PC-9 (cell line): Measurements from ENCODE around the gene MAK. TPM values are rescaled to one million over a fixed set of nuclear protein-coding genes. Genes with fewer than 3 reads are reported as not detected.
A peak's percentile ranks its signal among the peaks of the same experiment; 100 is the strongest.

Experiments
- BruUV-seq: library from RNA; stranded (reverse); fragments of 400-500 nt; replicated peaks from 2 replicates; lab custom pipeline; 2021; lab: Mats Ljungman, UMichigan
- CTCF ChIA-PET: fragments of 300-600 bp; sonication (Branson Sonifier 250); formaldehyde crosslinking; loops from one replicate; lab custom pipeline; 2022; ENCODE audit warnings: antibody characterized with exemption; lab: Charles Lee
- POLR2A ChIA-PET: fragments of 300-600 bp; sonication (Branson Sonifier 250); formaldehyde crosslinking; loops from one replicate; lab custom pipeline; 2022; ENCODE audit warnings: antibody characterized with exemption; ENCODE audit not compliant: unreplicated experiment; lab: Charles Lee
- DNase-seq, 2 experiments: peaks; one replicate each; pipeline versions ENCODE4 v3.0.0 to v3.0.0-alpha.2; 2015 to 2022; ENCODE audit warnings: mixed read lengths in 1 of 2
- H2AFZ ChIP-seq: fragments of 200-600 bp; sonication (generic); 2 replicates; pipeline ENCODE4 v1.8.1; 2017; ENCODE audit warnings: antibody characterized with exemption
- H3F3A ChIP-seq: fragments of 200-600 bp; sonication (generic); 2 replicates; pipeline ENCODE4 v1.8.1; 2017; ENCODE audit warnings: antibody characterized with exemption, mild to moderate bottlenecking, low read depth; ENCODE audit not compliant: insufficient read depth
- H3K27ac ChIP-seq: fragments of 200-600 bp; sonication (generic); 2 replicates; pipeline ENCODE4 v1.6.1; 2016; ENCODE audit warnings: mixed run types
- H3K27me3 ChIP-seq: fragments of 200-600 bp; sonication (generic); 2 replicates; pipeline ENCODE4 v1.6.1; 2016; ENCODE audit warnings: low read depth, mixed run types; ENCODE audit not compliant: insufficient read depth
- H3K36me3 ChIP-seq: fragments of 200-600 bp; sonication (generic); 2 replicates; pipeline ENCODE4 v1.6.1; 2016; ENCODE audit warnings: low read depth, mixed run types
- H3K4me1 ChIP-seq: fragments of 200-600 bp; sonication (generic); replicated peaks from 2 replicates; pipeline ENCODE4 v1.6.1; 2016; ENCODE audit warnings: mixed run types; ENCODE audit not compliant: insufficient read depth
- H3K4me2 ChIP-seq: fragments of 200-600 bp; sonication (generic); 2 replicates; pipeline ENCODE4 v1.6.1; 2017; ENCODE audit warnings: mixed run types
- H3K4me3 ChIP-seq: fragments of 200-600 bp; sonication (generic); 2 replicates; pipeline ENCODE4 v1.6.1; 2016; ENCODE audit warnings: mixed run types
- H3K79me2 ChIP-seq: fragments of 200-600 bp; sonication (generic); 2 replicates; pipeline ENCODE4 v1.6.1; 2017; ENCODE audit warnings: low read depth, mixed run types
- H3K9me2 ChIP-seq: fragments of 200-600 bp; sonication (generic); 2 replicates; pipeline ENCODE4 v1.8.1; 2017; ENCODE audit warnings: mild to moderate bottlenecking; ENCODE audit not compliant: insufficient read depth
- H3K9me3 ChIP-seq: fragments of 200-600 bp; sonication (generic); 2 replicates; pipeline ENCODE4 v1.8.1; 2016; ENCODE audit warnings: low read depth; ENCODE audit not compliant: insufficient read depth
- H4K20me1 ChIP-seq: fragments of 200-600 bp; sonication (generic); 2 replicates; pipeline ENCODE4 v1.8.1; 2017; ENCODE audit not compliant: insufficient read depth
- EZH2 ChIP-seq: fragments of 200-600 bp; sonication (generic); IDR thresholded peaks from 2 replicates; pipeline ENCODE4 v1.8.0; 2017; ENCODE audit warnings: antibody characterized with exemption, low read depth
- intact Hi-C: fragments of 100-400 bp; cut with micrococcal nuclease; formaldehyde crosslinking; loops from one replicate; pipeline ENCODE4 v1.10.0; 2022; ENCODE audit not compliant: unreplicated experiment
- total RNA-seq: library from RNA; stranded (reverse); gene quantifications from 2 replicates; pipeline ENCODE4 v1.2.3, GENCODE V29; 2021
- TF ChIP-seq, protein P1 (sequence below): fragments of 200-600 bp; sonication (generic); conservative IDR thresholded peaks from 2 replicates; pipeline ENCODE4 v1.6.1; 2017; ENCODE audit warnings: mixed run types, antibody characterized with exemption, mild to moderate bottlenecking, moderate library complexity

Gene MAK
- total RNA-seq, 1 experiment from 2014 or later = 1.6 TPM

DNA sequence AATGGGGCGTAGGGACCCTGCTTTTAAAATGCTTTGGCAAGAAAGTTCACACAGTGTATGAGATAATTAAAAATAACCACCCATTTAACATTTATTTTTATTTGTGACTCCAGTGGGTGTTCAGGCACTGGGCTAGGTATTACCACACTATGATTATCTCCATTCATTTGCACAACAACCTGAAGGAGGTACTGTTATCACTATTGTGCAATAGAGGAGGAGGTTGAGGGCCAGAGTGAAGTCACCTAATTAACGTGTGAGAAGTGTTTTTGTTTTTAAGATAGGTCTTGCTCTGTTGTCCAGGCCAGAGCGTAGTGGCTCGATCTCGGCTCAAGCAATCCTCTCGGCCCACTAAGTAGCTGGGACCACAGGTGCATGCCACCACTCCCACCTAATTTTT is 29.2 kb downstream of the MAK start:
- Histone ChIP-seq H2AFZ (no peak overlapping the region), H3F3A (no peaks in the 10 kb centered on the region), H3K9me2 (no peaks in the 10 kb centered on the region), H3K27me3 (no peaks in the 10 kb centered on the region), H3K36me3 (no peaks in the 10 kb centered on the region), H3K79me2 (no peaks in the 10 kb centered on the region), H3K4me2 (no peak overlapping the region), H3K4me1 (no peaks in the 10 kb centered on the region), H3K9me3 (no peaks in the 10 kb centered on the region), H3K4me3 (no peak overlapping the region), H3K27ac (no peak overlapping the region), H4K20me1 (no peaks in the 10 kb centered on the region)
- ChIA-PET POLR2A (no interaction called here), CTCF (no interaction called here)
- intact Hi-C loops = loop anchor here (10.0 kb wide), 2 partner anchors 256 to 766 kb away; no protein-coding TSS in a partner anchor
- BruUV-seq = no TSS peak
- DNase-seq = no peak
- TF ChIP-seq, protein P1, sequence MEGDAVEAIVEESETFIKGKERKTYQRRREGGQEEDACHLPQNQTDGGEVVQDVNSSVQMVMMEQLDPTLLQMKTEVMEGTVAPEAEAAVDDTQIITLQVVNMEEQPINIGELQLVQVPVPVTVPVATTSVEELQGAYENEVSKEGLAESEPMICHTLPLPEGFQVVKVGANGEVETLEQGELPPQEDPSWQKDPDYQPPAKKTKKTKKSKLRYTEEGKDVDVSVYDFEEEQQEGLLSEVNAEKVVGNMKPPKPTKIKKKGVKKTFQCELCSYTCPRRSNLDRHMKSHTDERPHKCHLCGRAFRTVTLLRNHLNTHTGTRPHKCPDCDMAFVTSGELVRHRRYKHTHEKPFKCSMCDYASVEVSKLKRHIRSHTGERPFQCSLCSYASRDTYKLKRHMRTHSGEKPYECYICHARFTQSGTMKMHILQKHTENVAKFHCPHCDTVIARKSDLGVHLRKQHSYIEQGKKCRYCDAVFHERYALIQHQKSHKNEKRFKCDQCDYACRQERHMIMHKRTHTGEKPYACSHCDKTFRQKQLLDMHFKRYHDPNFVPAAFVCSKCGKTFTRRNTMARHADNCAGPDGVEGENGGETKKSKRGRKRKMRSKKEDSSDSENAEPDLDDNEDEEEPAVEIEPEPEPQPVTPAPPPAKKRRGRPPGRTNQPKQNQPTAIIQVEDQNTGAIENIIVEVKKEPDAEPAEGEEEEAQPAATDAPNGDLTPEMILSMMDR = no peak
- TF ChIP-seq EZH2 = no peak

DNA sequence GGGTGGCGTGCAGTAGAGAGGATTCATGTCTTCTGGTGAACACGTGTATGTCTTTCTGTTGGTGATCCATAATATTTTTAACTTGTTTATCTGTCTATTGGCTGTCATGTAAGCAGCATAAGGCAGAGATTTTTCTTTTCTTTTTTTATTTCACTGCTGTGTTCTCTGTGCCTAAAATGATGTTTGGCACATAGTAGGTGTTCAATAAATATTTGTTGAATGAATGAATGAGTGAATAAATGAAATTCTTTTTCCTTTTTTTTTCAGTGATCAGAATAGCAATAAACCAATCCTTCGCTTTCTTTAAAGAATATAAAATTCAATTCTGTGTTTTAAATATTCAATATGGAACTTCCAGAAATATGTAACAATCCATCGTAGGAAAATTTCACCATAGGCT is 30.0 kb downstream of the MAK start:
- intact Hi-C loops = loop anchor here (10.0 kb wide), 2 partner anchors 256 to 766 kb away; no protein-coding TSS in a partner anchor
- no peak overlapping the region for H3K4me2 ChIP-seq
- TF ChIP-seq, protein P1 = no peak
- no peak for TF ChIP-seq EZH2
- no peaks in the 10 kb centered on the region for H3K79me2 ChIP-seq
- no peak overlapping the region for H2AFZ ChIP-seq
- no peak for DNase-seq
- no peak overlapping the region for H3K27ac ChIP-seq
- CTCF ChIA-PET = no interaction called here
- BruUV-seq = no TSS peak
- no peak overlapping the region for H3K4me3 ChIP-seq
- POLR2A ChIA-PET = no interaction called here
- H3F3A ChIP-seq = no peaks in the 10 kb centered on the region
- no peaks in the 10 kb centered on the region for H3K36me3 ChIP-seq
- no peaks in the 10 kb centered on the region for H3K27me3 ChIP-seq
- no peaks in the 10 kb centered on the region for H3K4me1 ChIP-seq
- no peaks in the 10 kb centered on the region for H3K9me3 ChIP-seq
- H4K20me1 ChIP-seq = no peaks in the 10 kb centered on the region
- H3K9me2 ChIP-seq = no peaks in the 10 kb centered on the region

DNA sequence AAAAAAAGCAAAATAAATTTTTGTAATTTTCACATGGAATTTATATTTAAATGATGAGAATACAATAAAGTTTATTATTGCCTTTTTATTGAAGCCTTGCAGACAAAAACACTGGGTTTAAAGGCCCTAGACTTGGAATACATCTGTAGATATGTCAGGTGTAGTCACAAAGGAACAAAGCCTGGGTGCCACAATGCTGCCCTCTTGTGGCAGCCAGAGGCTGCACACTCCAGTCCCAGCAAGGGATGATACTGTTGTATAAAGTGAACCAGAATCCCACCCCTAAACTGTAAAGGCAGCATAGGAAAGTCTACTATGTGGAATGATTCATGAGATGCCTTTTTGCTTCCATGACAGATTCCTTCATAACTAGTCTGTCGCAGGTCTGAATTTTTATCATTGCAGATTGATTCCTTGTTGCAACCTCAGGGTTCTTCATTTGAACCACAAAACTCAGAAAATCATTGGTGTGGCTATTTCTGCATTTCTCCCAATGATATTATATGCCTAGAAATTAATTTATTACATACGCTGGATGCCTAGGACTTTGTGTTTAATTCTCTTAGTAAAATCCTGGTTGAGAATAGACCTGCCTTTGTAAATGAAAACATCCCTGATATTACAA is 37.0 kb downstream of the MAK start:
- no peaks in the 10 kb centered on the region for H3F3A ChIP-seq
- POLR2A ChIA-PET = interaction anchor here (0.6 kb wide), 2 partner anchors 322 to 323 kb away, joined by 7 to 20 read pairs; no protein-coding TSS in a partner anchor
- no peaks in the 10 kb centered on the region for H3K27me3 ChIP-seq
- peak overlapping the region; percentile 50 for H3K4me2 ChIP-seq
- H3K27ac ChIP-seq = no peak overlapping the region
- no peak for TF ChIP-seq EZH2
- TF ChIP-seq, protein P1 = peak; percentile 94
- H3K4me1 ChIP-seq = peaks cover 8% of the 10 kb centered on the region
- BruUV-seq = no TSS peak
- CTCF ChIA-PET = interaction anchor here (0.6 to 1.6 kb wide), 4 partner anchors 68 to 323 kb away, joined by 4 to 10 read pairs (median 4); no protein-coding TSS in a partner anchor
- H3K4me3 ChIP-seq = no peak overlapping the region
- H3K36me3 ChIP-seq = no peaks in the 10 kb centered on the region
- intact Hi-C loops = loop anchor here (1.0 to 10.0 kb wide), 7 partner anchors 85 to 773 kb away; partner anchors contain the start of genes C6orf52 and PAK1IP1
- H4K20me1 ChIP-seq = no peaks in the 10 kb centered on the region
- DNase-seq = peak; percentile 38 to 66
- no peaks in the 10 kb centered on the region for H3K9me2 ChIP-seq
- no peak overlapping the region for H2AFZ ChIP-seq
- no peaks in the 10 kb centered on the region for H3K9me3 ChIP-seq
- no peaks in the 10 kb centered on the region for H3K79me2 ChIP-seq
